HFFc6 (cell line): ENCODE results near the gene INF2. TPM values are rescaled to one million over a fixed set of nuclear protein-coding genes. Genes with fewer than 3 reads are reported as not detected.
A peak's percentile ranks its signal among the peaks of the same experiment; 100 is the strongest.

Experiments
- DNase-seq: peaks from one replicate; pipeline ENCODE4 v3.0.0-alpha.2; 2018
- H3K27ac Mint-ChIP-seq: 2 replicates; pipeline ENCODE4 v1.8.0; 2020; ENCODE audit warnings: mild to moderate bottlenecking, mixed read lengths
- H3K27me3 Mint-ChIP-seq: 2 replicates; pipeline ENCODE4 v1.8.0; 2021; ENCODE audit warnings: mild to moderate bottlenecking, moderate library complexity, mixed read lengths; ENCODE audit not compliant: insufficient read depth
- H3K36me3 Mint-ChIP-seq: 2 replicates; pipeline ENCODE4 v1.8.0; 2021; ENCODE audit warnings: low read depth, mixed read lengths
- H3K4me1 Mint-ChIP-seq: 2 replicates; pipeline ENCODE4 v1.8.0; 2020; ENCODE audit warnings: low read depth, mixed read lengths
- H3K4me3 Mint-ChIP-seq: 2 replicates; pipeline ENCODE4 v1.8.0; 2020; ENCODE audit warnings: mild to moderate bottlenecking, moderate library complexity, mixed read lengths
- H3K9me3 Mint-ChIP-seq: 2 replicates; pipeline ENCODE4 v1.8.0; 2020; ENCODE audit warnings: mild to moderate bottlenecking, mixed read lengths
- CTCF ChIP-seq: fragments of 200-600 bp; sonication (generic); IDR thresholded peaks from 2 replicates; pipeline ENCODE4 v1.5.0; 2021; ENCODE audit warnings: antibody characterized with exemption, mild to moderate bottlenecking
- total RNA-seq, 6 experiments: library from RNA; stranded (reverse); fragmentation: NEBNext Ultra II Directional; extraction: Animal tissue kit (Norgen Biotek cat#: 25700); gene quantifications; 2 replicates in 1 of 6; 3 replicates in 5 of 6; pipeline ENCODE4 v1.2.3, GENCODE V29; 2021

The INF2 gene
- total RNA-seq, 6 experiments from 2014 or later = 111 to 121 (median 116) TPM

GRCh38 chr14:104729835-104730181 is 40.4 kb downstream of the INF2 start:
- Mint-ChIP-seq H3K27ac (no peak overlapping the region), H3K27me3 (peaks cover 31% of the 10 kb centered on the region), H3K36me3 (no peaks in the 10 kb centered on the region), H3K9me3 (peaks cover 7% of the 10 kb centered on the region), H3K4me1 (no peaks in the 10 kb centered on the region), H3K4me3 (no peak overlapping the region)
- TF ChIP-seq CTCF = no peak
- DNase-seq = no peak

DNA sequence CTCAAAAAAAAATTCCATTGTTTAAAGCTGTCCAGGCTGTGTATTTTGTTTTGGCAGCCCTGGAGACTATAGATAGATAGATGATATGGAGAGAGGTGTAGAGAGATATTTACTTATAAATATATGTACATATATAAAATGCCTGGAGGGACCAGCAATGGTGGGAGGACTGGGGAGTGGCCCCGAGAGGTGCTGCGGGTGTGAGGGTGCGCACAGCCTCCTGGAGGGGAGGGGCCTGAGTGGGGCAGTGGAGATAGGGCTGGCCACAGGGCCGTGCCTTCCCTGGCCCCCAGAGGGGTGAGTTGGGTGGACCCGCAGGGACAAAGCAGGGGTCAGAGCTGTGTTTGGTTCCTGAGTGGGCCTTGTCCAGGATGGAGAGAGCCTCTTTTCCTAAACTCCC is 41.1 kb downstream of the INF2 start:
- no peak overlapping the region for H3K4me3 Mint-ChIP-seq
- DNase-seq = no peak
- no peaks in the 10 kb centered on the region for H3K36me3 Mint-ChIP-seq
- H3K4me1 Mint-ChIP-seq = no peaks in the 10 kb centered on the region; the same call in 1 of the 2 replicates
- TF ChIP-seq CTCF = no peak
- peaks cover 26% of the 10 kb centered on the region for H3K27me3 Mint-ChIP-seq
- H3K9me3 Mint-ChIP-seq = peaks cover 7% of the 10 kb centered on the region
- H3K27ac Mint-ChIP-seq = no peak overlapping the region

DNA sequence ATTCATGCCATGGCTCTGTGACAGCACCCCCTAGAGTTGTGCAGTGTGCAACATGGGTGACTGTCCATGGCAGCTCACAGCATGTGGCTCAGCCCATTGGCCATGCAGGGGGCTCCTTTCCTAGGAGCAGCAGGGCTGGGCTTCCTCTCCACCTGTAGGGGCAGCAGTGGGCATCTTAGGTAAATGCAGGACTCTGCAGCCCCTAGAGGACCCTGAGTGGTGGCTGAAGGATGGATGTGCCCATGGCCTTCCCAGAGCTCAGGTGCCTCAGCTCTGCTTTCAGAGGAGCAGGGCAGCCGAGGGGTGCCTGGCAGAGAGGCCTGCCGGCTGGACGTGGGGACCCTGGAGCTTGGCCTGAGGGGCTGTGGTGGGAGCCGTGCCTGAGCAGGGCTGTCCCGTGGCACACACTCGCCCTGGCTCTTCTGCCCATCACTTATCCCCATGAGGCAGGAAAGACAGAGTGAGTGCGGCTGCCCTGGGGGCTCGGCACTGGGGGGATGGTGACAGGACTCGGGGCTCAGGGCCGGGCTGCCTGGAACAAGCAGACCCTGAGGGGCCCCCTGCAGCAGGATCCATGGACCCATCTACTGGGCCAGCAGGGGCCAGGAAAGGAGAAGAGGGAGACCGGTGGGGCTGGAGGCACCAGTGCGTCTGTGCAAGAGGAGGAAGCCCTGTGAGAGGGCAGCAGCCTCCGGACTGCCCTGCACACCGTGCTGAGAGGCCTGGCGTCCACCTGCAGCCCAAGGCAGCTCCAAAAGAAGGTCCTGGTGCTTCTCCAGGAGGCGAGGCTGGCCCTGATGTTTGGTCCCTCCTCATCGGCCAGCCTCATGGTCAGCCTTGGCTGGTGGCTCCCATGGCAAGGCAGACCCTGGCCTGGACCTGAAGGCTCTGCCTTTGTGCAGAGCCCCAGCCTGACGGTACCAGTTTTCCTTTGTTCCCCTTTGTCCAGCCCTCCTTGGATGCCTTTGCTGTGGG is 42.2 kb downstream of the INF2 start:
- Mint-ChIP-seq H3K27me3 (peaks cover 24% of the 10 kb centered on the region), H3K27ac (no peak overlapping the region), H3K9me3 (peaks cover 7% of the 10 kb centered on the region), H3K4me3 (no peak overlapping the region), H3K36me3 (no peaks in the 10 kb centered on the region), H3K4me1 (peaks cover 11% of the 10 kb centered on the region)
- peak; percentile 73 for TF ChIP-seq CTCF
- peak; percentile 16 for DNase-seq

GRCh38 chr14:104732355-104732804 is 43.0 kb downstream of the INF2 start:
- Mint-ChIP-seq H3K4me1 (peaks cover 12% of the 10 kb centered on the region), H3K36me3 (no peaks in the 10 kb centered on the region), H3K27ac (no peak overlapping the region), H3K9me3 (peaks cover 7% of the 10 kb centered on the region), H3K4me3 (no peak overlapping the region), H3K27me3 (peaks cover 23% of the 10 kb centered on the region)
- no peak for TF ChIP-seq CTCF
- DNase-seq = no peak

- no peak for TF ChIP-seq CTCF
- no peak for DNase-seq
- no peak overlapping the region for H3K4me3 Mint-ChIP-seq
- peaks cover 23% of the 10 kb centered on the region for H3K27me3 Mint-ChIP-seq
- H3K4me1 Mint-ChIP-seq = peaks cover 12% of the 10 kb centered on the region
- H3K27ac Mint-ChIP-seq = no peak overlapping the region
- H3K36me3 Mint-ChIP-seq = no peaks in the 10 kb centered on the region
- H3K9me3 Mint-ChIP-seq = peaks cover 7% of the 10 kb centered on the region
Measured at GRCh38 chr14:104732931-104733681, 43.7 kb downstream of the INF2 start.
